Psoas muscle (tissue), 8 donors: ENCODE data around the gene DNAJC16. TPM values are rescaled to one million over a fixed set of nuclear protein-coding genes. Genes with fewer than 3 reads are reported as not detected.

Experiments used
- ATAC-seq, 4 donors: fragments of 200-7000 bp; cut with Tn5 transposase; one replicate each; pipeline ENCODE4 v1.9.1; 2020; ENCODE audit warnings: moderate library complexity in 3 of 4, mild to moderate bottlenecking in 2 of 4
- DNase-seq, 2 donors: peaks; one replicate each; pipeline ENCODE4 v3.0.0-alpha.2; 2020
- H3K27ac ChIP-seq: fragments of 200-600 bp; one replicate; pipeline ENCODE4 v1.8.0; 2022
- H3K27me3 ChIP-seq, 3 donors: fragments of 200-600 bp in 1 of 3; one replicate each; pipeline versions ENCODE4 v1.6.1 to v1.8.0; 2013 to 2022; ENCODE audit warnings: low read length in 2 of 3, mild to moderate bottlenecking in 2 of 3, moderate library complexity in 1 of 3; ENCODE audit not compliant: insufficient read depth in 3 of 3
- H3K36me3 ChIP-seq, 2 donors: fragments of 200-600 bp in 1 of 2; one replicate each; pipeline versions ENCODE4 v1.6.1 to v1.8.0; 2013 to 2022; ENCODE audit warnings: low read depth in 1 of 2, mild to moderate bottlenecking in 1 of 2, moderate library complexity in 1 of 2; ENCODE audit not compliant: insufficient read depth in 1 of 2
- H3K4me1 ChIP-seq: fragments of 200-600 bp; one replicate; pipeline ENCODE4 v1.8.0; 2022
- H3K4me3 ChIP-seq: fragments of 200-600 bp; one replicate; pipeline ENCODE4 v1.8.0; 2022; ENCODE audit warnings: mild to moderate bottlenecking
- H3K9me3 ChIP-seq: fragments of 200-600 bp; one replicate; pipeline ENCODE4 v1.8.0; 2022
- CTCF ChIP-seq: fragments of 200-600 bp; IDR thresholded peaks from one replicate; pipeline ENCODE4 v1.8.0; 2022; ENCODE audit warnings: antibody characterized with exemption
- WGBS, 3 donors: extraction: QIAGEN DNeasy Blood & Tissue Kit; methylation state at CpG; one replicate each; pipeline versions ENCODE4 v1.1.6 to v1.1.7; 2013; 5-methylcytosine and 5-hydroxymethylcytosine counted together
- intact Hi-C, 2 donors: fragments of 100-400 bp; cut with DNase I; formaldehyde crosslinking; loops; one replicate each; pipeline versions ENCODE4 v1.11.0 to v1.14.2; 2022
- polyA plus RNA-seq, 3 donors: library from polyadenylated mRNA; stranded (reverse); fragments of 200-250 nt; gene quantifications; one replicate each; pipeline ENCODE4 v1.2.3, GENCODE V29; 2013
- total RNA-seq, 4 donors: library from RNA; stranded (reverse); fragmentation: NEBNext Ultra II Directional in 2 of 4; extraction: Animal tissue kit (Norgen Biotek cat#: 25700) in 2 of 4; gene quantifications; one replicate each; pipeline versions ENCODE4 v1.2.1 to v1.2.4, GENCODE V29; 2021 to 2023
- donor health status: healthy with polysubstance abuse.
- donor health status: DM: no; HTN: no; CAD: no; lungs with moderate emphysema.
- donor health status: Bipolar disorder and iron deficiency.
- donor health status: healthy.
- donor health status: DM: yes; HTN: yes; CAD: no.
- donor health status: DM: no; HTN: no; CAD: no.
- donor health status: DM: no; HTN: no; CAD: no.
- donor health status: DM: yes; HTN: yes; CAD: no.

The DNAJC16 gene
- total and polyA plus RNA-seq, 7 donors = 6.8 to 29.9 (median 17.2) TPM

- Histone ChIP-seq H3K9me3 (no peaks in the 10 kb centered on the region), H3K27ac (peak overlapping the region; percentile 90), H3K4me3 (peak overlapping the region; percentile 87), H3K27me3 (no peaks in the 10 kb centered on the region), H3K4me1 (peaks cover 26% of the 10 kb centered on the region), H3K36me3 (peaks cover 0 to 15% of the 10 kb centered on the region in 2 donors)
- intact Hi-C loops = loop anchor here in 1 of 2 donors (5.0 kb wide), 2 partner anchors 92 to 212 kb away; partner anchors contain the start of genes DDI2 and SLC25A34
- ATAC-seq = peak; percentile 1 to 75 (median 1)
- DNase-seq = peak in 1 of 2 donors; percentile 99
- 2 to 4% (median 2%) methylated on average over 35 to 40 of the region's 40 CpGs for WGBS, 3 donors
- no peak for TF ChIP-seq CTCF
Observed at GRCh38 chr1:15525050-15526020, 1.3 kb upstream of the DNAJC16 start.

GRCh38 chr1:15526021-15526489 lies 593 bp upstream of the DNAJC16 start:
- Histone ChIP-seq H3K4me1 (peaks cover 26% of the 10 kb centered on the region), H3K27me3 (no peaks in the 10 kb centered on the region), H3K4me3 (peak overlapping the region; percentile 87), H3K36me3 (peaks cover 0 to 22% of the 10 kb centered on the region in 2 donors), H3K27ac (peak overlapping the region; percentile 90), H3K9me3 (no peaks in the 10 kb centered on the region)
- ATAC-seq (no peak), DNase-seq (no peak)
- 13 to 15% (median 13%) methylated on average over 9 of the region's 9 CpGs for WGBS, 3 donors
- no peak for TF ChIP-seq CTCF
- intact Hi-C loops = loop anchor here in 1 of 2 donors (5.0 kb wide), 2 partner anchors 91 to 211 kb away; partner anchors contain the start of genes DDI2 and SLC25A34

DNA sequence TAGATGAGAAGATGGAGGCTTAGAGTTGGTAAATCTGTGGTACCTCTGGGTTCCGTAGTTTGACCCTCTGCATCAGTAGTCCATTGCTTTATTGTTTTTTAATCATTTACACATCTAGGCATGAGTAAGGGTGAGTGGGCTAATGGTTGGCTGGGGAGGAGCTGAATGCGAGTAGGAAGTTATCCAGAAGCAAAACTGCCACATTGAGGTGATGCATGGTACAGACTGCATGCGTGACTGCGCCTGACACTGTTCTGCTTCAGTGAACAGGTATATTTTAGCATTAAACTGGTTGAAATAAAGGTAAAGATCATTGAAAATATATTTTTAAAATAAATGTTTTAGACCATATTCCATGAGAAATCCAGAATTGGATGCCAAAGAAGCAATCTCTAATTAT lies 4.4 kb downstream of the DNAJC16 start:
- 95 to 96% (median 96%) methylated on average over 4 of the region's 4 CpGs for WGBS, 3 donors
- no peak for TF ChIP-seq CTCF

DNA sequence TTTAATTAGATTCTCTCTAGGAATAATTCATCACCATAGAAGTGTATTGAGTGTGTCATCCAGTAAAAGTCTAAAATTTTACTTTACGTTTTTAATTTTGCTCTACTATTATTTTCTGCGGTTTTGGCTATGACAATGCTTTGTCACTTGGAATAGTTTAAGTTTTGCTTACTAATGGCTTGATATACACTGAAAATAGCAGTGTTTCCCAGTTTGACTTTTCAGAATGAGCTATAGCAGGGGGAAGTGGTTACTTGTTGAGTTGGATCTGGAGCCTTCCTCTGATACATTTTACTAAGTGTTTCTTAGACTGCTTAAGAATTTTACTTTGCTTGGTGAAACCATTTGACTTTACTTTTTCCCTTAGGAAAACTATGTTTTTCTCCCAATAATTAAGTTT lies 5.0 kb downstream of the DNAJC16 start:
- no peak for TF ChIP-seq CTCF
- Histone ChIP-seq H3K27me3 (no peaks in the 10 kb centered on the region), H3K27ac (no peak overlapping the region), H3K9me3 (no peaks in the 10 kb centered on the region), H3K4me3 (no peak overlapping the region), H3K36me3 (peaks cover 0 to 68% of the 10 kb centered on the region in 2 donors), H3K4me1 (peaks cover 8% of the 10 kb centered on the region)
- 87 to 92% (median 91%) methylated on average over 2 of the region's 2 CpGs for WGBS, 3 donors
- ATAC-seq = no peak
- no peak for DNase-seq
- intact Hi-C loops = loop anchor here in 1 of 2 donors (10.0 kb wide), 1 partner anchor 93 kb away; no protein-coding TSS in a partner anchor

More for the DNA sequence above, 4.4 kb downstream of the DNAJC16 start:
- Histone ChIP-seq H3K9me3 (no peaks in the 10 kb centered on the region), H3K27ac (no peak overlapping the region), H3K4me1 (peaks cover 10% of the 10 kb centered on the region), H3K27me3 (no peaks in the 10 kb centered on the region), H3K4me3 (no peak overlapping the region), H3K36me3 (peaks cover 0 to 61% of the 10 kb centered on the region in 2 donors)
- intact Hi-C loops = loop anchor here in 1 of 2 donors (10.0 kb wide), 1 partner anchor 94 kb away; no protein-coding TSS in a partner anchor
- DNase-seq (no peak), ATAC-seq (no peak)
